GM19467 (cell line): Measurements from ENCODE around the gene RAB27A.
"Not testable (repeated sequence)": the region's sequence is repeated elsewhere in the genome, so short reads cannot be mapped to it uniquely, and the experiment has no call there.

Experiments
- ATAC-seq: cut with Tn5 transposase; IDR thresholded peaks from one replicate; pipeline ENCODE4 v1.9.1; 2021; ENCODE audit warnings: mild to moderate bottlenecking, moderate library complexity; ENCODE audit not compliant: unreplicated experiment

Gene RAB27A

DNA sequence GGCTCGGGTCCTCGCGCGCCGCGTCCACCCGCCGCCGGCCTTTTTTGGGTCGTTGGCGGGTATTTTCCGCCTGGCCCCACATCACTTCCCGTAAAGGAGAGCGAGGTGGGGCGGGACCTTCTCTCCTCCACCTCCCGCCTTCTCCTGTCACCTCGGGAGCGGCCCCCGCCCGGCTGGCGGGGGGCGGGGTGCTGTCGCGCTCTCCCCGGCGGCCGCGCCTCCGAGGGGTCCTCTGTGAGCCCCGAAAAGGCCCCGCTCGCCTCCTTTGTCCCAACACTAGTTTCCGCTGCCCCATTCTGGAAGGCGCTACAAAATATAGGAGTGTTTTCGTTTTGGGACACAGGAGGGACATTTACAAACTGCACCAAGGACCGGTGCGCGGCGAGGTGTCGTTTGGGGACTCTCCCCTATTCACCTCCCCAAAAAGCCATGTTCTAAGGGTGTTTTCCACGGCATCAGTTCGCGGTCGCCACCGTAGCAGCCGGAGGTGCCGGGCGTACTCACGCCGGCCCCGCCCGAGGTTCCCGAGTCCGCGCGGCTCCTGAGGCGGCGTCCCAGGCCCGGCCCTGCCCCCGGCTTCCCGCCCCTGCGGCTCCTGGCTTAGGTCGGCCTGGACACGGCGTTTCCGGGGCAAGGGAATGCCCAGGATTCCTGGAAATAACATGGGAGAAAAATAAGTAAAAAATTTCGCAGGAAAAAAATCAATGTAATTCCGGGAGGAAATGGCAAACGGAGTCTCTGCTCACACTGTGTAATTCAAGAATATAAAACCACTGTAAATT lies at the start of gene RAB27A:
Gene RAB27A, minus strand, starts transcription at position 68 of the 782 bp plus-strand sequence. CDS start 54,879 bp downstream, outside the sequence.
- ATAC-seq: peak; percentile 58

DNA sequence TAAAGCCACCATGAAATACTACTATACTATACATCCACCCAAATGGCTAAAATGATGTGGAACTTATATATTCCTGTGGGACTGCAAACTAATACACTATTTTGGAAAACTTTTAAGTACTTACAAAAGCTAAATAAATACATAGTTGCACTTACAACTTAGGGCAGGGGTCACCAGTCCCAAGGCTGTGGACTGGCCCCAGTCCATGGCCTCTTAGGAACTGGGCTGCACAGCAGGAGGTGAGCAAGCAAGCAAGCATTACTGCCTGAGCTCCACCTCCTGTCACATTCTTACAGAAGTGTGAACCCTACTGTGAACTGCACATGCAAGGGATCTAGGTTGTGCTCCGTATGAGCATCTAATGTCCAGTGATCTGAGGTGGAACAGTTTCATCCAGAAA lies 47.5 kb upstream of the RAB27A start:
- no peak for ATAC-seq

DNA sequence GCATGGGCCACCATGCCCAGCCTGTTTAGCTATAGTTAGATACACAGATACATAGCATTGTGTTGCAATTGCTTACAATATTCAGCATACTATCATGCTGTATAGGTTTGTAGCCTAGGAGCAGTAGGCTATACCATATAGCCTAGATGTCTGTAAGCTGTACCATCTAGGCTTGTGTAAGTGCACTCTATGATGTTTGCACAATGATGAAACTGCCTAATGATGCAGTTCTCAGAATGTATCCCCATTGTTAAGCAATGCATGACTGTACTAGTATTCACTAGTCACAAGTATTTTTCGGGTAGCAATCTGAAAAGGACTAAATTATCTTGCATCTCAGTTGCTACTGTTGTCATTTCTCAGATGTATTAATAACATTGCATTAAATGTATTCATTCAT lies 45.4 kb upstream of the RAB27A start:
- no peak for ATAC-seq

DNA sequence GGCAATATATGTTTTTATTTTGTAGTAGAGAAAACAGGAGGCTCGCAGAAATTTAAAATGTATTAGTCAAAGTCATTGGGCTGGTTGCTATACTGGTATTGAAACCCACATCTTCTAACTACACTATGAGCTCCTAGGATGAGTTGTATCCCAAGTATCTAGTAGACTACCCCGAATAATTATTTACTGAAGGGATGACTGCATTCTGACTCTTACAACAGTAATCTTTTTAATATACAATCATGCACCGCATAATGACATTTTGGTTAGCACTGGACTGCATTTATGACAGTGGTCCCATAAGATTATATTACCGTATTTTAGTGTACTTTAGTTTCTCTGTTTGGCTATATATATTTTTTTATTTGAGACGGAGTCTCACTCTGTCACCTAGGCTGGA lies 44.8 kb upstream of the RAB27A start:
- ATAC-seq: no peak

DNA sequence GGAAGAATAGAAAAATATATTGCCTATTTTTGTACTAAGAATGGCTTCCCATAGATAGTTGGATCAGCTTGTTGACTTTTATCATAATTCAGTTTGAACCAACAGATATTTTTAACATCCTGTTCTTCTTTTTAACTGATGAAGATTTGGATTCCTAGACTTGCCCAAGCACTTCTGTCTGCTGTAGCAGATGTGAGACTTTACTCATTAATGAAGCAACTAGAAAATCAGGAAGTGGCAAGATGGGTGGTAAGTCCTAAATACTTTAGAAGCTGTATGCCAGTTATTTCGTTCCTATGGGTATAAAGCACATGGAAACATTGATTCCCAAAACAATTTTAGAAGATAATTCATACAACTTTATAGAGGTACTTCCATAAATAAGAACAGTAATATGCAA lies 37.8 kb upstream of the RAB27A start:
- ATAC-seq: no peak

DNA sequence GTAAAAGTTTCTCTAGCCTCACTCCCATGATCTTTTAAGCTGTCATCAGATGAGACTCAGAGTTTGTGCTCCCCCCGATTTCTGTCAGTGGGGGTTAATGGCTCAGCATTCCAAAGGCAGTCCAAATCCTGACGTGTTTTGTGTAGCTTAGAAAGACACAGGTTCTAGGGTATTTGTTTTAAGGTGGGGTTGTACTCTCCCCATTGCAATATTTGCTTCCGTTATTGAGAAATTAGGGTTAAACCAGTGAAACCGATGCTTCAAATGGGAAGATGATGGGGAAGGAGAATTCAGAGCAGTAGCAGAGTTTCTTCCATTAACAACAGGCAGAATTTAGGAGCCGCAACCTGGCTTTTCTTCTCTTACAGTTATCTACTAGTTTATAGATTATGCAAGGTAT lies 32.9 kb upstream of the RAB27A start:
- ATAC-seq: no peak

DNA sequence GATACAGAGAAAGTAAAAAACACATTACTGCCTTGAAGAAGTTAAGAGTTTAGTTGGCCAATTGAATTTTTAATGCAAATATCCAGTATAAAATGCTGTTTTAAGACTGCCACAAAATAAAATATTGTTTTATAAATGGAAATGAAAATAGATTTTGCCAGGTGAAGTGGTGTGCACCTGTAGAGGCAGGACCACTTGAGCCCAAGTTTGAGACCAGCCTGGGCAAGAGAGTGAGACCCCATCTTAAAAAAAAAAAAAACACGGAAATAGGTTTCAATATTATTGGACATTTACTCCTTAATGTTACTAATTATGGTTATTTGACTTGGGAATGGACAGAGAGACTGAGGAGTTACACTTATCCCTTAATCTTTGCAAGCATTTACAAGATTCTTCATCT lies 31.4 kb upstream of the RAB27A start:
- no peak for ATAC-seq

DNA sequence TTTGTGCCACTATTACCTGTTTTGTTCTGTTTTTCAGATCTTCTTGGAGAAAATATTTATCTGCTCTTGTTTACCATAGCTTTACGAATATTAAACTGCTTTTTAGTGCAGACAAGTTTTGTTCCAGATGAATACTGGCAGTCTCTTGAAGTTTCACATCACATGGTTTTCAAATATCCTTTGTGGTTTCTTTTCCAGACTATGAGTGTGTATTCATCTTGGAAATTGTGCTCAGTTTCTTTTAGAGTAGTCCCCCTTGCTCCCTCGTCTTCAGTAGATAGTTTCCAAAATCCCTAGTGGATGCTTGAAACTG lies 30.6 kb upstream of the RAB27A start:
- ATAC-seq: no peak

DNA sequence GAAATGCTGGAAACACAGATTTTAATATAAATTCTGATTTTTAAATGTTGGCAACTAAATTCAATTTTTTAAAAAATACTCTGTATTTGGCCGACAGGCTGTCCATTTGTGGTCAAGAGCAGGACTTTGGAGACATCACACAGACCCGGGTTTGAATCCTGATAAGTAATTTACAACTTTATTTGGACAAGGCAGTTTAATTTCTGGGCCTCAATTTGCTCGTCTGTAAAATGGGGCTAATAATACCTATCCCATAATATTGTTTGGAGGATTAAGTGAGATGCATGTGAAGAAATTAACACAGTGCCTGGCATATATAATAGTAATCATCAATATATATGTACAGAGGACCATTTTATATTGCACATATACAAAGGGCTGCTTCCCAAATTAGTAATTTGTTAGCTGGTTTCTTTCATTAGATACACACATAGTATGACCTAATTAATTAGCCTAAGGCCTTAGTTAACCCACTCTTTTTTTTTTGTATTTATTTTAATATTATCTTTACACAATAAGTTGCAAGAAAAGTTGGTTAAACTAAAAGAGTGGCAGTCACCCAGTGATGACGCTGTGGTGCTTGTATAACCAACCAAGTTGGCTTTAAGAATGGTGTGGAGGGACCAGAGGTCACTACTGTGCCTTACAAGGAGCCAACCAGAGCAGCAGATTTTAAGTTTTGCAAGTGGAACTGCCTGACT lies 30.1 kb upstream of the RAB27A start:
- no peak for ATAC-seq

DNA sequence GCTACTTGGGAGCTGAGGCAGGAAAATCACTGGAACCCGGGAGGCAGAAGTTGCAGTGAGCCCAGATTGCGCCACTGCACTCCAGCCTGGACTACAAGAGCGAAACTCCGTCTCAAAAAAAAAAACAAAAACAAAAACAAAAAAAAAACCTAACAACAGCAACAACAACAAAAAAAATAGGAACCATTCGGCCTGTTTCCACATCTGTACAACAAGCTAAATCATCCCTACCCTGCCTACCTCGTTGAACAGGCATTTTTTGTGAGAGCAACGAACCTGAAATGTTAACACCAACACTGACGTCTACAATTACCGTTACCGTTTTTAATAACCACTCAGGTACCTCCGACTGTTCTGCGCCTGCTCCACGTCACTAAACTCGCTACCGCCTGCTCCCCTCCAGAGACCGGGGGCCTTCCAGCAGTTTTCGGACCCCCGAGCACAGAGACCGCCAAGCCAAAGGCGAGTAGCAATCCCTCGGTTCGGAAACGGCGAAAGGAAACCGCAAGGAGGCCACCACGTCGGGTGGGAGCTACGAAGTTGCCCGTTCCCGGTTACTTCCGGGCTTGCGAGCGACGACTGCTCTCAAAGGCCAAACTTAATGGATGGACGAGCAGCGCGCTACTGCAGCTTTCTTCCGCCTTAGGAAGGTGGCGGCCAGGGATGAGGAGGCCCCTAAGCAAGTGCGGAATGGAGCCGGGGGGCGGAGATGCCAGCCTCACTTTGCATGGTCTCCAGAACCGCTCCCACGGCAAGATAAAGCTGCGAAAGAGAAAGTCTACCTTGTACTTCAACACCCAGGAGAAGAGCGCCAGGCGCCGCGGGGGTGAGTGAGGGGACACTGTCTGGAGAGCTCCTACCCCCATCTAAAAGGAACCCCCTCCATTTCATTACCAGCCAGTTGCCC lies 29.2 kb upstream of the RAB27A start, which contains the start of the genes PIGB and PIGBOS1:
Gene PIGB, plus strand, starts transcription at position 635 of the 907 bp plus-strand sequence. Its CDS starts 29 bp downstream, at position 664.
Gene PIGBOS1, minus strand, starts transcription at position 536 of the 907 bp plus-strand sequence. CDS start 1,331 bp downstream, outside the sequence.
- ATAC-seq: peak; percentile 92

DNA sequence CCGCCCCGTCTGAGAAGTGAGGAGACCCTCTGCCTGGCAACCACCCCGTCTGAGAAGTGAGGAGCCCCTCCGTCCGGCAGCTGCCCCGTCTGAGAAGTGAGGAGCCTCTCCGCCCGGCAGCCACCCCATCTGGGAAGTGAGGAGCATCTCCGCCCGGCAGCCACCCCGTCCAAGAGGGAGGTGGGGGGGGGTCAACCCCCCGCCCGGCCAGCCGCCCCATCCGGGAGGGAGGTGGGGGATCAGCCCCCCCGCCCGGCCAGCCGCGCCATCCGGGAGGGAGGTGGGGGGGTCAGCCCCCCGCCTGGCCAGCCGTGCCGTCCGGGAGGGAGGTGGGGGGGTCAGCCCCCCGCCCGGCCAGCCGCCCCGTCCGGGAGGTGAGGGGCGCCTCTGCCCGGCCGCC lies 13.2 kb upstream of the RAB27A start:
- ATAC-seq: not testable (repeated sequence)

DNA sequence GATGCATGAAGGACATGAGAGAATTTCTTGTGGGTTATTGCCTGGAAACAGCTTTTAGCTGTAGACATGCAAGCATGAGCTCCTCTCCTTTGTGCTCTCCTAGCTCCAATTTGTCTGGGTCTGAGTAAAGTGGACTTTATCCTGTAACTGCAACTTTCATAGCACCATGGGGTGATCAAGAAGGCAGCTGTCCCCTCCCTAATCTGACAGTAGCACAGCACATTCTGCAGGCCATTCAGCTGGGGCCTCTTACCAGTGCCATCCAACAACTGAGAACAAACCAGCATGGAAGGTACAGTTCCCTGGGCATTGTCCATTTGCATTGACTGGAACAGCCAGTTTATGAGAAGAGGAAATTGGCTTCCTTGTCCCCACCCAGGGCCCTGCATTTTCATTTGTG lies 7.7 kb upstream of the RAB27A start:
- ATAC-seq: no peak

DNA sequence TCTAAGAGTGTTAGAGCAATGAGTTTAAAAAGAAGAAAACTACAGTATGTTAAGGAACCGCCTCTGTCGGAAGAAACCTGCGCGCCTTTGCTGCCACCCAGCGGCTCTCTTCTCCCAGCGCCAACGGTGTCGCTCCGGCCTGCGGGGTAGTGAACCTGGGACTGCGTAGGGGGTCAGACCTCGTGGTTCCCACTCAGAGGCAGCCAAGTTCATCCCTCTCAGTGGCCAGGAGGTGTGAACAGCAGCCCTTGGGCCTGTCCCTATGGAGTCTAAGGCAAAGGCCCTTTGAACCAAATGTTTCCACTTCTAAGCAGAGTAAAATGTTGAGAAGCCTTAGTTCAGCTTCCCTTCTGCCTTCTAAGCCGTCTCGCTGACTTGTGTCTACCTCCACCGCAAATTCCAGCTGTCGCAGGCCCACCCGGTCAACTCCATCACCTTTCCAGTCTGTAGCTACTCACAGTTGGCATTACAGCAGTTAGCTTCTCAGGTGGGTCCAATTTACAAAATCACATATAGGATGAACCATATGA lies 980 bp upstream of the RAB27A start:
- ATAC-seq: peak; percentile 70

DNA sequence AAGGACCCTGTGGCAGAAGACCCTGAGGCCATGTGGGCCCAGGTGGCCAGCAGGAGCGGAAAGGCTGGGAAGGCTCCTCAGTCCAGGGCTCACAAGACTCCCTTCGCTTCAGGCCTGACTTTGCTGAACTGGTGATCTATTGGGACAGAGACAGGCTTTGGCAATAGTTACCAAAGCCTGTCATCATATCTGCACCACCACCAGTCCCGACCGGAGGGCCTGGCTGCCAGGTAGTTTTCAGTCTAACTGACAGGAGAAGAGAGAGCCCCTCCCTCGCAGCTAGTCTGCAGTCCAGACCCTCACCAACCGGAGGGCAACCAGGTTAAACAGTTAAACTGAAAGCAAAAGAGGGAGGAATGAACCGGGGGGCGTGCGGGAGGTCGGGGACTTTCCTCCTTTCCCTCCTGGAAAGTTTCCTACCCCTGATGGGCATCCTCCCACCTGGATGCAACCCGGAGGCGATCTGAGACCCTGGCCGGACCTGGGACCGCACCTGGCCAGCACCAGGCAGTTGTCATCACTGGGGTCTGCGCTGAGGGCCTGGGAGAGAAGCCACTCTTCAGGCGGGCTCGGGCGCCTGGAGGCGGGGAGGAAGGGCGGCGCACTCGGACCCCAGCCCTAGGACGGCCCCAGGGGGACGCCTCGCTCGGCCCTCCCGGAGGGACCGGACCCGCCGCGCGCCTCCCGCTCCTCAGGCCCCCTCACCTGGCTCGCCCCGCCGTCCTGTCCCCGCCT lies 435 bp downstream of the RAB27A start:
- ATAC-seq: peak; percentile 39

DNA sequence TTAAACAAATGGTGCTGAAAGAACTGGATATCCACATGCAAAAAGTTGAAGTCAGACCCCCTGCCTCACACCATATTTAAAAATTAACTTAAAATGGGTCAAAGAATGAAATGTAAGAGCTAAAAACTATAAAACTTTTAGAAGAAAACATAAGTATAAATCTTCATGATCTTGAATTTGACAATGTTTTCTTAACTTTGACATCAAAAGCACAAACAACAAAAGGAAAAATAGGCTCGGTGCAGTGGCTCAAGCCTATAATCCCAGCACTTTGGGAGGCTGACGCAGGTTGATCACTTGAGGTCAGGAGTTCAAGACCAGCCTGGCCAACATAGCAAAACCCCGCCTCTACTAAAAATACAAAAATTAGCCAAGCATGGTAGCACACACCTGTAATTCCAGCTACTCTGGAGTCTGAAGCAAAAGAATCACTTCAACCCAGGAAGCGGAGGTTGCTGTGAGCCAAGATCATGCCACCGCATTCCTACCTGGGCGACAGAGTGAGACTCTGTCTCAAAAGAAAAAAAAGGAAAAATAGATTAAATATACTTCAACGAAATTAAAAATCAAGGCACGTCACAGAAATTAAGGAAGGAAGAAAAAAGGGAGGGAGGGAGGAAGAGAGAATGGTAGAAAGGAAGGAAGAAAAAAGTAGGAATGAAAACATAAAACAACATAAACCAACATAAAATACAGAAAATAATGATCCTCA lies 1.5 kb downstream of the RAB27A start:
- no peak for ATAC-seq

DNA sequence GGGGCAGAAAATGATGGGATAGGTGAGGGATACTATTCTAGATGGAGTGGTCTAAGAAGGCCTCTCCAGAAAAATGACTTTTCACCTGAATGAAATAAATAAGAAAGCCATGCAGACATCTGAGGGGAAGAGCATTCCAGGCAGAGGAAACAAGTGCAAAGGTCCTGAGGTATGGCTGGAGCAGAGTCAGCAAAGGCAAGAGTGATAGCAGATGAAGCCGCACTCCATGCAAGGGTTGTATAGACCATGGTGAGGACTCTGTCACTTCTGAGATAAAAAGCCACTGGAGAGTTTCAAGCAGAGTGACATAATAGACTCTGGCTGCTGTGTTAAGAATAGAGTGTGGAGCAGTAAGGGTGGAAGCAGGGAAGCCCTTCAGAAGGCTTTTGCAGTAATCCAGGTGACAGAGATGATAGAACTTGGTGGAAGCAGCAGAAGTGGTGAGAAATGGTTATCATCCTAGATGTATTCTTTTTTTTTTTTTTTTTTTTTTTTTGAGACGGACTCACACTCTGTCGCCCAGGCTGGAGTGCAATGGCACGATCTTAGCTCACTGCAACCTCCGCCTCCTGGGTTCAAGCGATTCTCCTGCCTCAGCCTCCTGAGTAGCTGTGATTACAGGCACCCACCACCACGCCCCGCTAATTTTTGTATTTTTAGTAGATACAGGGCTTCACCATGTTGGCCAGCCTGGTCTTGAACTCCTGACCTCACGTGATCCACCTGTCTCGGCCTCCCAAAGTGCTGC lies 3.0 kb downstream of the RAB27A start:
- not testable (repeated sequence) for ATAC-seq

DNA sequence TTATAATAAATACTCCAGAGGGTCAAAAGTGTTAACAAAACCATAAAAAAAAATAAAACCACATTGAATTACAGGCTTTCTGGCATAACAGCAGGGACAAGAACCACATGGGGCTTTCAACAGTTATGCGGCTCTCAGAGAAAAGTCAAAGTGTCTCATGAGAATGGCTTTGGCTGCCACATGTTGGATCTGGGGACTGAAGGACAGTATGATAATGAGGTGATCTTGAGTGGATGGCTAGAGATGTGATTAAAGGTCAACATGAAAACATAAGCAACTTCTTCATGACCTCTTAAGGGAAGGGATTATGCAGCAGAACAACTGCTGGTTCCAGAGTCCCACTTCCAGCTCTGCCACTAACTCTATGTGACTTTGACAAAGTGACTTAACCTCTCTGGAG lies 5.2 kb downstream of the RAB27A start:
- ATAC-seq: no peak

DNA sequence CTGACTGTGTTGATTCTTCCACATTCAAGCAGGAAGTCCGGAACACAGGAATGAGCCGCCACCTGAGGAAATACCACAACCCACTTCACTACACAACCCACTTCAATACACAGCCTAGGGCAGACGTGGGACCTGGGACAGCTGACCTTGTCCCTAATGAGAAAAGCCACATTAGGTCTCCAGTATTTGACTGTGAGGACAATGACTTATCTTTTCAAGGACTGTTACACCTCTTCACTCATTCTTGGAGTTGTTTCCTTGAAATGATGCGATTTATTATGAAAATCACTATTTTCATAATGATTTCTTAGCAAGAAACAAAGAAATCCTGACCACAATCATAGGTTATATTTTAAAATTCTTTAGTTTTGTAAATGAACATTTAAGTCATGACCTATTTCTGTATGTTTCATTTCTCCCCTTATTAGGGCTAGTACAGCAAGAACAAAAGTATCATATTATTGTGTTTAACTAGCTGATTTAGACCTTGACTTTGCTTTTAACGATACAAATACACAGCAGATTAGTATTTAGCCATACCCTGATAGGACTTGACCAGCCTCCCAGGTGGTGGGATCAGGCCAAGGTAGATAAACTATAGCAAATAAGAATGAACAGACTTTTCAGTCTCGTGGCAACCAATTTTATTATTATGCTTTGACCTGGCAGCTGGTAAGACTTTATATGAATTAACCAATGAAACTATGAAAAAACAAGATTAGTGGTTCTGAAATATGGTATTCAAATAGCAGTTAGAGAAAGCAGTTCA lies 6.0 kb downstream of the RAB27A start:
- ATAC-seq: no peak
